DND-41 (cell line): ENCODE results near the gene MDFI.

ENCODE experiments used
- EZH2 ChIP-seq: IDR thresholded peaks from 3 replicates; pipeline ENCODE4 v1.6.1; 2012; ENCODE audit warnings: borderline replicate concordance, low read depth, mild to moderate bottlenecking, moderate library complexity, low read length, inconsistent platforms; ENCODE audit not compliant: severe bottlenecking
- TF ChIP-seq, protein P1 (sequence below): IDR thresholded peaks from 2 replicates; pipeline ENCODE4 v1.5.1; 2012; ENCODE audit warnings: borderline replicate concordance, low read length, moderate library complexity, mild to moderate bottlenecking; ENCODE audit not compliant: poor library complexity, severe bottlenecking; ENCODE audit errors: extremely low read depth

DNA sequence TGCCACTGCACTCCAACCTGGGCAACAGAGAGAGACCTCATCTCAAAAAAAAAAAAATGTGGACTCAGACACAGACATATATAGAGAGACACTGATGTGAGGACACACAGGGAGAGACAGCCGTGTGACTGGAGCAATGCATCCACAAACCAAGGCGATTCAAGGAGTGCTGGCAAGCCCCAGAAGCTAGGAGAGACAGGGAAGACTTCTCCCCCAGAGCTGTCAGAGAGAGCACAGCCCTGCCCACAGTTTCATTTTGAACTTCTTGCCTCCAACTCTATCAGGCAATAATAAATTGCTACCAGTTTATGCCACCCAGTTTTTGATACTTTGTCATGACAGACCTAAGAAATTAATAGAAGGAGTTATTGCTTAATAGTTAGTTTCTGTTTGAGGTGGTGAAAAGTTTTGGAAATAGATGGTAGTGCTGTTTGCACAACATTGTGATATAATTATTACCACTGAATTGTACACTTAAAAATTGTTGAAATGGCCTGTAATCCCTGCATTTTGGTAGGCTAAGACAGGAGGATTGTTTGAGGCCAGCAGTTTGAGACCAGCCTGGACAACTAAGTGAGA lies 5.1 kb upstream of the MDFI start:
- TF ChIP-seq, protein P1, sequence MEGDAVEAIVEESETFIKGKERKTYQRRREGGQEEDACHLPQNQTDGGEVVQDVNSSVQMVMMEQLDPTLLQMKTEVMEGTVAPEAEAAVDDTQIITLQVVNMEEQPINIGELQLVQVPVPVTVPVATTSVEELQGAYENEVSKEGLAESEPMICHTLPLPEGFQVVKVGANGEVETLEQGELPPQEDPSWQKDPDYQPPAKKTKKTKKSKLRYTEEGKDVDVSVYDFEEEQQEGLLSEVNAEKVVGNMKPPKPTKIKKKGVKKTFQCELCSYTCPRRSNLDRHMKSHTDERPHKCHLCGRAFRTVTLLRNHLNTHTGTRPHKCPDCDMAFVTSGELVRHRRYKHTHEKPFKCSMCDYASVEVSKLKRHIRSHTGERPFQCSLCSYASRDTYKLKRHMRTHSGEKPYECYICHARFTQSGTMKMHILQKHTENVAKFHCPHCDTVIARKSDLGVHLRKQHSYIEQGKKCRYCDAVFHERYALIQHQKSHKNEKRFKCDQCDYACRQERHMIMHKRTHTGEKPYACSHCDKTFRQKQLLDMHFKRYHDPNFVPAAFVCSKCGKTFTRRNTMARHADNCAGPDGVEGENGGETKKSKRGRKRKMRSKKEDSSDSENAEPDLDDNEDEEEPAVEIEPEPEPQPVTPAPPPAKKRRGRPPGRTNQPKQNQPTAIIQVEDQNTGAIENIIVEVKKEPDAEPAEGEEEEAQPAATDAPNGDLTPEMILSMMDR = no peak
- no peak for TF ChIP-seq EZH2
